OCI-LY3 (cell line): Measurements from ENCODE around the gene UROC1.

ENCODE experiments used
- CTCF ChIP-seq: fragments of 200-600, 300-600 bp; sonication (generic); IDR thresholded peaks from 2 replicates; pipeline ENCODE4 v1.5.1; 2014; ENCODE audit warnings: antibody characterized with exemption, low read length, low read depth
- EZH2phosphoT487 ChIP-seq: fragments of 200-600 bp; shearing (Covaris generic); IDR thresholded peaks from 2 replicates; pipeline ENCODE4 v1.6.1; 2018; ENCODE audit warnings: antibody characterized with exemption, mixed run types, low read depth

GRCh38 chr3:126518779-126519177 lies 1.2 kb upstream of the UROC1 start:
- TF ChIP-seq CTCF (no peak), EZH2phosphoT487 (no peak)
